Neural cell (in vitro differentiated cells): Measurements from ENCODE around the gene IRS1. TPM values are rescaled to one million over a fixed set of nuclear protein-coding genes. Genes with fewer than 3 reads are reported as not detected.

ENCODE experiments used
- H2AFZ ChIP-seq: fragments of 200-600, 300-800 bp; sonication (generic), shearing (Covaris generic); 2 replicates; pipeline ENCODE4 v1.6.0; 2014; ENCODE audit warnings: low read depth, mild to moderate bottlenecking, antibody characterized with exemption, low read length, moderate library complexity
- H3F3A ChIP-seq: fragments of 200-600 bp; shearing (Covaris generic); 2 replicates; pipeline ENCODE4 v1.6.1; 2016; ENCODE audit warnings: mild to moderate bottlenecking, moderate library complexity, mixed read lengths, antibody characterized with exemption, low read length; ENCODE audit not compliant: insufficient read depth, poor library complexity, severe bottlenecking
- H3K27ac ChIP-seq: fragments of 200-600, 300-800 bp; sonication (generic), shearing (Covaris generic); 2 replicates; pipeline ENCODE4 v1.5.1; 2014; ENCODE audit warnings: mild to moderate bottlenecking, low read length, moderate library complexity
- H3K27me3 ChIP-seq: fragments of 300-800, 200-600 bp; sonication (generic), shearing (Covaris generic); 2 replicates; pipeline ENCODE4 v1.6.0; 2014; ENCODE audit warnings: mild to moderate bottlenecking, low read depth, low read length, moderate library complexity; ENCODE audit not compliant: insufficient read depth
- H3K36me3 ChIP-seq: fragments of 300-800, 200-600 bp; sonication (generic), shearing (Covaris generic); 2 replicates; pipeline ENCODE4 v1.5.1; 2014; ENCODE audit warnings: mild to moderate bottlenecking, antibody characterized with exemption, low read length, moderate library complexity; ENCODE audit not compliant: insufficient read depth
- H3K4me2 ChIP-seq: fragments of 300-800, 200-600 bp; sonication (generic), shearing (Covaris generic); 2 replicates; pipeline ENCODE4 v1.6.0; 2014; ENCODE audit warnings: mild to moderate bottlenecking, low read length
- H3K4me3 ChIP-seq: fragments of 300-800, 200-600 bp; sonication (generic), shearing (Covaris generic); 2 replicates; pipeline ENCODE4 v1.5.1; 2014; ENCODE audit warnings: mild to moderate bottlenecking, low read length, moderate library complexity
- H3K79me2 ChIP-seq: fragments of 200-600 bp; shearing (Covaris generic); replicated peaks from 2 replicates; pipeline ENCODE4 v1.6.0; 2014; ENCODE audit warnings: mild to moderate bottlenecking, low read length, moderate library complexity; ENCODE audit not compliant: insufficient read depth
- H3K9ac ChIP-seq: fragments of 300-800, 200-600 bp; sonication (generic), shearing (Covaris generic); 2 replicates; pipeline ENCODE4 v1.6.1; 2016; ENCODE audit warnings: mild to moderate bottlenecking, low read length, mixed read lengths
- H3K9me2 ChIP-seq: fragments of 200-600 bp; shearing (Covaris generic); 2 replicates; pipeline ENCODE4 v1.6.1; 2016; ENCODE audit warnings: mild to moderate bottlenecking, low read length, mixed read lengths; ENCODE audit not compliant: insufficient read depth
- H3K9me3 ChIP-seq: fragments of 200-600, 300-800 bp; sonication (generic), shearing (Covaris generic); 2 replicates; pipeline ENCODE4 v1.6.1; 2016; ENCODE audit warnings: mild to moderate bottlenecking, mixed run types, low read length, moderate library complexity, mixed read lengths
- H4K20me1 ChIP-seq: fragments of 200-600 bp; shearing (Covaris generic); 2 replicates; pipeline ENCODE4 v1.6.1; 2016; ENCODE audit warnings: mild to moderate bottlenecking, mixed run types; ENCODE audit not compliant: insufficient read depth
- CTCF ChIP-seq: fragments of 450-650 bp; IDR thresholded peaks from 2 replicates; pipeline ENCODE4 v1.5.1; 2014; ENCODE audit warnings: antibody characterized with exemption, mild to moderate bottlenecking, moderate library complexity; ENCODE audit not compliant: poor library complexity, severe bottlenecking
- EP300 ChIP-seq: fragments of 450-650 bp; conservative IDR thresholded peaks from 2 replicates; pipeline ENCODE4 v1.6.1; 2014; ENCODE audit warnings: antibody characterized with exemption, mild to moderate bottlenecking, moderate library complexity; ENCODE audit not compliant: poor library complexity, severe bottlenecking
- EZH2 ChIP-seq: fragments of 200-600, 300-800 bp; shearing (Covaris generic), sonication (generic); IDR thresholded peaks from 2 replicates; pipeline ENCODE4 v1.6.1; 2014; ENCODE audit warnings: antibody characterized with exemption, low read length, borderline replicate concordance, mild to moderate bottlenecking; ENCODE audit not compliant: insufficient read depth, poor library complexity, severe bottlenecking
- MXI1 ChIP-seq: fragments of 450-650 bp; conservative IDR thresholded peaks from 2 replicates; pipeline ENCODE4 v1.6.1; 2014; ENCODE audit warnings: antibody characterized with exemption, mild to moderate bottlenecking; ENCODE audit not compliant: poor library complexity, severe bottlenecking
- POLR2AphosphoS5 ChIP-seq: IDR thresholded peaks from 2 replicates; pipeline ENCODE4 v1.6.1; 2012
- RAD21 ChIP-seq: fragments of 450-650 bp; conservative IDR thresholded peaks from 2 replicates; pipeline ENCODE4 v1.6.1; 2014; ENCODE audit warnings: antibody characterized with exemption, mild to moderate bottlenecking, moderate library complexity
- REST ChIP-seq: IDR thresholded peaks from 2 replicates; pipeline ENCODE4 v1.6.1; 2012; ENCODE audit warnings: borderline replicate concordance
- SMC3 ChIP-seq: fragments of 450-650 bp; conservative IDR thresholded peaks from 2 replicates; pipeline ENCODE4 v1.6.1; 2014; ENCODE audit warnings: antibody characterized with exemption, mild to moderate bottlenecking, moderate library complexity; ENCODE audit not compliant: poor library complexity
- TAF1 ChIP-seq: IDR thresholded peaks from 2 replicates; pipeline ENCODE4 v1.6.1; 2012; ENCODE audit warnings: low read depth
- polyA plus RNA-seq: library from polyadenylated mRNA; depleted of rRNA; stranded (reverse); fragments of >200 nt; gene quantifications from 2 replicates; pipeline ENCODE4 v1.2.3, GENCODE V29; 2014

IRS1 gene
- polyA plus RNA-seq, 1 donor from 2014 or later: 7.2 TPM

DNA sequence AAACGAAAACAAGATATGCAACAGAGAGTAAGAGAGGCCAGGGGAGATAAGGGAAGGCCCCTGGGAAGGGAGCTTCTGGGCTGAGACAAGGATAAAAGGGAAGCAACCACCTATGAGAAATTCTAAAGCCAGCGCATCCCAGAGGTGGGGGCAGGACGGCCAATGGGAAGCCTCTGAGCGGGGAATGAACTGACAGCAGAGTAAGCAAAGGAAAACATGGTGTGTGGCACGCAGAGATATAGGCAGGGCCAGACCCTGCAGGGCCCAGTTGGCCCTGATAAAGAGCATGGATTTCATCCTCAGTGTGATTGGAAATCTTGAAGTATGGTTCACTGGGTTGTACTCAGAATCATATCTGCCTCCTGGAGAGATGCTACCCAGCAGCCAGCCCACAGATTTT, 78.7 kb downstream of the IRS1 start:
- Histone ChIP-seq H2AFZ (no peak overlapping the region), H3K79me2 (no peaks in the 10 kb centered on the region), H3F3A (no peaks in the 10 kb centered on the region), H3K9me3 (no peaks in the 10 kb centered on the region), H4K20me1 (no peaks in the 10 kb centered on the region), H3K36me3 (no peaks in the 10 kb centered on the region), H3K27me3 (no peaks in the 10 kb centered on the region), H3K9me2 (no peaks in the 10 kb centered on the region), H3K4me3 (no peak overlapping the region), H3K27ac (no peak overlapping the region), H3K9ac (no peak overlapping the region), H3K4me2 (no peak overlapping the region)
- no peak for TF ChIP-seq CTCF
- no peak for TF ChIP-seq EP300
- no peak for TF ChIP-seq POLR2AphosphoS5
- no peak for TF ChIP-seq RAD21
- no peak for TF ChIP-seq MXI1
- no peak for TF ChIP-seq SMC3
- TF ChIP-seq EZH2: no peak
- no peak for TF ChIP-seq TAF1
- no peak for TF ChIP-seq REST

GRCh38 chr2:226717719-226718118, 81.9 kb downstream of the IRS1 start:
- Histone ChIP-seq H2AFZ (no peak overlapping the region), H3K9ac (no peak overlapping the region), H3K79me2 (no peaks in the 10 kb centered on the region), H4K20me1 (no peaks in the 10 kb centered on the region), H3K9me3 (no peaks in the 10 kb centered on the region), H3K9me2 (no peaks in the 10 kb centered on the region), H3K27me3 (no peaks in the 10 kb centered on the region), H3K27ac (no peak overlapping the region), H3K4me2 (no peak overlapping the region), H3K4me3 (no peak overlapping the region), H3F3A (no peaks in the 10 kb centered on the region), H3K36me3 (no peaks in the 10 kb centered on the region)
- no peak for TF ChIP-seq POLR2AphosphoS5
- no peak for TF ChIP-seq REST
- TF ChIP-seq MXI1: no peak
- TF ChIP-seq CTCF: no peak
- TF ChIP-seq RAD21: no peak
- TF ChIP-seq EP300: no peak
- TF ChIP-seq EZH2: no peak
- no peak for TF ChIP-seq SMC3
- no peak for TF ChIP-seq TAF1
